Esophagus muscularis mucosa (tissue), 3 donors: ENCODE data around the gene TDRD7.

Experiments used
- CTCF ChIP-seq, 3 experiments: fragments of 200-600 bp in 2 of 3; fragments of 450-650 bp in 1 of 3; sonication (generic) in 2 of 3; IDR thresholded peaks; one replicate each; pipeline ENCODE4 v1.5.1; 2017 to 2019; ENCODE audit warnings: antibody characterized with exemption in 3 of 3, mild to moderate bottlenecking in 2 of 3, moderate library complexity in 1 of 3
- EP300 ChIP-seq: sonication (generic); formaldehyde crosslinking; IDR thresholded peaks from one replicate; pipeline ENCODE4 v1.6.1; 2017; ENCODE audit warnings: antibody characterized with exemption

DNA sequence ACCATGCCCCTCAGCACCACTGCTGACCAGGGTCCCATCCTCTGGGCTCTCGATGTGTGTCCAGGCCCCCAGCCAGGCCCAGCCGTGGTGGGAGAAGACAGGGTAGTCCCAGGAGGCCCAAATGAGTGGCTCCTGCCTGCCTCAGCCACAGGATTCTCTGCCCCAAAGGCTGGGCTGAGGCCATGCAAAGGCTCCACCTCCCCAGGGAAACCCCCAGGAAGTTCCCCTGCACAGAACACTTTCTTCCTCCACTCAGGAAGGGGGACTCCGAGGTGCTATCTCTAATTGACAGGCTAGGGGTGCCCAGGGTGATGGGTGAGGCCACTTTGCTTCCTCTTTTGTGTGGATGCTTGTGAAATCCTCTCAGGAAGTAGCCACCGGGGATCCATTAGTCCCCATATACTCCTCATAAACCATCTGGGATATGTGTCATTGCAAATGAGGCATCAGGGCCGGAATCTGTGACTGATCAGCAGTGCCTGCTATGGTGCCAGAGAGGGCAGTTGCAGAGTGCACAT lies 23.1 kb upstream of the TDRD7 start:
- TF ChIP-seq EP300: no peak
- no peak for TF ChIP-seq CTCF (IDR thresholded peaks at IDR 0.05)
